GM23338 (cell line): Measurements from ENCODE around the gene ZNF451. TPM values are rescaled to one million over a fixed set of nuclear protein-coding genes. Genes with fewer than 3 reads are reported as not detected.

Source experiments
- ATAC-seq: fragments of 200-7000 bp; cut with Tn5 transposase; 3 replicates; pipeline ENCODE4 v1.9.1; 2020
- DNase-seq: peaks from one replicate; pipeline ENCODE4 v3.0.0-alpha.2; 2015; ENCODE audit warnings: low spot score
- H2AFZ ChIP-seq: fragments of 200-600 bp; sonication (generic); 2 replicates; pipeline ENCODE4 v1.8.0; 2016; ENCODE audit warnings: antibody characterized with exemption, mild to moderate bottlenecking, moderate library complexity
- H3F3A ChIP-seq: fragments of 200-600 bp; sonication (generic); replicated peaks from 2 replicates; pipeline ENCODE4 v1.8.0; 2017; ENCODE audit warnings: antibody characterized with exemption, mixed run types, low read depth
- H3K27ac ChIP-seq: fragments of 200-600 bp; sonication (generic); 2 replicates; pipeline ENCODE4 v1.6.1; 2016; ENCODE audit warnings: low read depth
- H3K27me3 ChIP-seq: fragments of 200-600 bp; sonication (generic); 2 replicates; pipeline ENCODE4 v1.8.0; 2016; ENCODE audit warnings: mild to moderate bottlenecking, mixed run types, moderate library complexity; ENCODE audit not compliant: insufficient read depth
- H3K36me3 ChIP-seq: fragments of 200-600 bp; sonication (generic); 2 replicates; pipeline ENCODE4 v1.8.0; 2016; ENCODE audit warnings: mild to moderate bottlenecking; ENCODE audit not compliant: insufficient read depth
- H3K4me1 ChIP-seq: fragments of 200-600 bp; sonication (generic); 2 replicates; pipeline ENCODE4 v1.8.0; 2016; ENCODE audit warnings: mild to moderate bottlenecking, moderate library complexity; ENCODE audit not compliant: insufficient read depth
- H3K4me2 ChIP-seq: fragments of 200-600 bp; sonication (generic); 2 replicates; pipeline ENCODE4 v1.7.1; 2017; ENCODE audit warnings: mixed run types
- H3K4me3 ChIP-seq: fragments of 200-600 bp; sonication (generic); 2 replicates; pipeline ENCODE4 v1.6.1; 2016; ENCODE audit warnings: mixed run types
- H3K79me2 ChIP-seq: fragments of 200-600 bp; sonication (generic); replicated peaks from 2 replicates; pipeline ENCODE4 v1.8.0; 2017; ENCODE audit warnings: mild to moderate bottlenecking; ENCODE audit not compliant: insufficient read depth
- H3K9me2 ChIP-seq: fragments of 200-600 bp; sonication (generic); 2 replicates; pipeline ENCODE4 v1.8.0; 2017; ENCODE audit not compliant: insufficient read depth
- H4K20me1 ChIP-seq: fragments of 200-600 bp; sonication (generic); replicated peaks from 2 replicates; pipeline ENCODE4 v1.8.0; 2017; ENCODE audit warnings: mild to moderate bottlenecking; ENCODE audit not compliant: insufficient read depth
- H3K27ac Mint-ChIP-seq: 2 replicates; pipeline ENCODE4 v1.8.0; 2020; ENCODE audit warnings: inconsistent platforms, mild to moderate bottlenecking, moderate library complexity, mixed read lengths
- H3K27me3 Mint-ChIP-seq: 3 replicates; pipeline ENCODE4 v1.8.0; 2022; ENCODE audit warnings: low read depth, mild to moderate bottlenecking, moderate library complexity, mixed read lengths, inconsistent platforms; ENCODE audit not compliant: insufficient read depth, poor library complexity
- H3K36me3 Mint-ChIP-seq: 3 replicates; pipeline ENCODE4 v1.8.0; 2021; ENCODE audit warnings: low read depth, mild to moderate bottlenecking, inconsistent platforms, moderate library complexity, mixed read lengths
- H3K4me1 Mint-ChIP-seq: 3 replicates; pipeline ENCODE4 v1.8.0; 2020; ENCODE audit warnings: mild to moderate bottlenecking, inconsistent platforms, mixed read lengths
- H3K4me3 Mint-ChIP-seq: 3 replicates; pipeline ENCODE4 v1.8.0; 2021; ENCODE audit warnings: moderate library complexity, mild to moderate bottlenecking, inconsistent platforms, mixed read lengths
- H3K9me3 Mint-ChIP-seq: 3 replicates; pipeline ENCODE4 v1.8.0; 2020; ENCODE audit warnings: moderate library complexity, mild to moderate bottlenecking, inconsistent platforms, mixed read lengths
- ETS1 ChIP-seq: IDR thresholded peaks from 2 replicates; pipeline ENCODE4 v1.6.1; 2016; ENCODE audit warnings: antibody characterized with exemption
- EZH2 ChIP-seq: fragments of 200-600 bp; sonication (generic); IDR thresholded peaks from one replicate; pipeline ENCODE4 v1.8.0; 2017; ENCODE audit warnings: antibody characterized with exemption, mild to moderate bottlenecking, low read depth; ENCODE audit not compliant: unreplicated experiment
- EZH2phosphoT487 ChIP-seq: fragments of 200-600 bp; sonication (generic); IDR thresholded peaks from one replicate; pipeline ENCODE4 v1.8.1; 2018; ENCODE audit warnings: antibody characterized with exemption; ENCODE audit not compliant: unreplicated experiment
- JUNB ChIP-seq: IDR thresholded peaks from one replicate; pipeline ENCODE4 v1.6.1; 2016; ENCODE audit warnings: antibody characterized with exemption; ENCODE audit not compliant: unreplicated experiment
- NANOG ChIP-seq: IDR thresholded peaks from 2 replicates; pipeline ENCODE4 v1.6.1; 2016; ENCODE audit warnings: antibody characterized with exemption, borderline replicate concordance
- POLR2AphosphoS5 ChIP-seq: IDR thresholded peaks from 2 replicates; pipeline ENCODE4 v1.6.1; 2016; ENCODE audit warnings: antibody characterized with exemption, low read depth
- ZNF114 ChIP-seq: fragments of 250-450 bp; sonication (Bioruptor Pico); IDR thresholded peaks from 2 replicates; pipeline ENCODE4 v1.5.0; 2020; ENCODE audit warnings: mild to moderate bottlenecking, moderate library complexity
- ZNF462 ChIP-seq: fragments of 250-450 bp; sonication (Bioruptor Pico); IDR thresholded peaks from 2 replicates; pipeline ENCODE4 v1.5.0; 2020; ENCODE audit warnings: mild to moderate bottlenecking, moderate library complexity
- polyA plus RNA-seq: library from polyadenylated mRNA; unstranded; fragments of >200 nt; fragmentation: Nextera tagmentation; extraction: Ambion mirVana; gene quantifications from 2 replicates; pipeline ENCODE4 v1.2.1, GENCODE V29; 2016
- total RNA-seq: library from RNA; depleted of rRNA; stranded (reverse); fragments of >200 nt; shearing (Covaris generic); gene quantifications from 2 replicates; pipeline ENCODE4 v1.2.3, GENCODE V29; 2014

Gene ZNF451
- total and polyA plus RNA-seq, 2 experiments from 2014 or later: 44.8 to 54.1 TPM

- Mint-ChIP-seq H3K36me3 (peaks cover 15% of the 10 kb centered on the region), H3K27ac (no peak overlapping the region), H3K4me3 (no peak overlapping the region), H3K27me3 (peaks cover 3% of the 10 kb centered on the region), H3K9me3 (no peaks in the 10 kb centered on the region), H3K4me1 (peaks cover 28% of the 10 kb centered on the region)
- Histone ChIP-seq H2AFZ (no peak overlapping the region), H3K36me3 (peaks cover under 1% of the 10 kb centered on the region; the same call in 1 of the 2 replicates), H3K79me2 (peaks cover 16% of the 10 kb centered on the region), H3K4me3 (no peak overlapping the region), H3K4me1 (peaks cover 14% of the 10 kb centered on the region; the same call in 1 of the 2 replicates), H3K9me2 (no peaks in the 10 kb centered on the region), H4K20me1 (peaks cover 5% of the 10 kb centered on the region; the same call in 1 of the 2 replicates), H3F3A (no peaks in the 10 kb centered on the region), H3K27me3 (no peaks in the 10 kb centered on the region), H3K27ac (no peak overlapping the region), H3K4me2 (no peak overlapping the region)
- DNase-seq (no peak), ATAC-seq (no peak)
- TF ChIP-seq ZNF114 (CRISPR knock-in tag): no peak
- no peak for TF ChIP-seq JUNB
- TF ChIP-seq EZH2: no peak
- no peak for TF ChIP-seq NANOG
- TF ChIP-seq EZH2phosphoT487: no peak
- TF ChIP-seq ZNF462: no peak
- TF ChIP-seq ETS1: no peak
- no peak for TF ChIP-seq POLR2AphosphoS5
These were observed 2.1 kb upstream of the ZNF451 start for GRCh38 chr6:57087916-57088315.
